HTR-8/SVneo (cell line): ENCODE results near the gene TNFRSF25.
"Not testable (repeated sequence)": the region's sequence is repeated elsewhere in the genome, so short reads cannot be mapped to it uniquely, and the experiment has no call there.

ENCODE experiments used
- DNase-seq: peaks from one replicate; pipeline ENCODE4 v3.0.0; 2011; ENCODE audit warnings: low spot score, mixed read lengths; ENCODE audit not compliant: insufficient read length
- FAIRE-seq: peaks from 2 replicates; lab custom pipeline; 2011; peaks lifted over from hg19 to GRCh38; lab: Jason Lieb, UNC

The TNFRSF25 gene

DNA sequence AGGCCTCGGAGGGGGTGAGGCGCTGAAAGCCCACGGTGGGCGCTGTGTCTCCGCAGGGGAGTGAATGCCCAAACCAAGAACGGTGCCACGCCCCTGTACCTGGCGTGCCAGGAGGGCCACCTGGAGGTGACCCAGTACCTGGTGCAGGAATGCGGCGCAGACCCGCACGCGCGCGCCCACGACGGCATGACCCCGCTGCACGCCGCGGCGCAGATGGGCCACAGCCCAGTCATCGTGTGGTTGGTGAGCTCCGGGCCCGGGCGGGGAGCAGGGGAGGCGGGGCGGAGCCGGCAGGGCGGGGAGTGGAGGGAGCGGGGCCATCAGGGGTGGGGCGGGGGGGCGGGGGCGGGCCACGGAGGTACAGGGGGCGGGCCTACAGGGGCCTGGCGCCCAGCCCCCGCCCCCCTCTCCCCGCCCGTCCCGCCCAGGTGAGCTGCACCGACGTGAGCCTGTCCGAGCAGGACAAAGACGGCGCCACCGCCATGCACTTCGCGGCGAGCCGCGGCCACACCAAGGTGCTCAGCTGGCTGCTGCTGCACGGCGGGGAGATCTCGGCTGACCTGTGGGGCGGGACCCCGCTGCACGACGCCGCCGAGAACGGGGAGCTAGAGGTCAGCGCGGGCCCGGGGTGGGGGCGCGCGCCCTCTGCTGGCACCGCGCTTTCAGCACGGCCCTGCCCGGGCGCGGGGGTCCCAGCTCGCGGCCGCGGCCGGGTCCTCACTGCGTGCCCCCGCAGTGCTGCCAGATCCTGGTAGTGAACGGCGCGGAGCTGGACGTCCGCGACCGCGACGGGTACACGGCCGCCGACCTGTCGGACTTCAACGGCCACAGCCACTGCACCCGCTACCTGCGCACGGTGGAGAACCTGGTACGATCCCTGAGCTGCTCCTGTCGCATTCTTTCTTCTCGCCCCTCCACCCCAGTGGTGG, 25.5 kb downstream of the TNFRSF25 start:
- FAIRE-seq, result peak; percentile 28
- peak; percentile 56 for DNase-seq

DNA sequence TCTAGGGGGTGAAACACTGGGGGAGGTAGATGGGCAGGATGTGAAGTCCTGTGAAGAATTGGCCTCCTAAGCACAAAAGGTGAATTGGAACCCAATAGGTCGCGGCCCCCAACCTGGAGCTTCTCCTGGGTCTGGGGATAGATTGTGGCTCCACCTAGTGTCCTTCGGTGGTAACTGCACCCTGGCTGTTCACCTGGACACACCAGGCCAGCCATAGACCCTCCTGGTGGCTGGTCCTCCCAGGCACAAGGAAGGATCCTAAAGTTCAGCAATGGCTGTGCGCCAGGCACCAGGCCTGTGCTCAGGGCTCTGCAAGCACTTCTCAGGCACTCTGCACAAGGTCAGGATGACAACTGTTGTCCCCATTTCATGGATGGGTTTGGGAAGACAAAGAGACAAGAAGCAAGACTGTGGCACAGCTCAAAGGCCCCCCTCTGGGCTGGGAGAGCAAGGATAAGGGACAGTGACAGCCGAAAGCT, 27.9 kb downstream of the TNFRSF25 start:
- peak; percentile 36 for FAIRE-seq
- peak; percentile 66 for DNase-seq

DNA sequence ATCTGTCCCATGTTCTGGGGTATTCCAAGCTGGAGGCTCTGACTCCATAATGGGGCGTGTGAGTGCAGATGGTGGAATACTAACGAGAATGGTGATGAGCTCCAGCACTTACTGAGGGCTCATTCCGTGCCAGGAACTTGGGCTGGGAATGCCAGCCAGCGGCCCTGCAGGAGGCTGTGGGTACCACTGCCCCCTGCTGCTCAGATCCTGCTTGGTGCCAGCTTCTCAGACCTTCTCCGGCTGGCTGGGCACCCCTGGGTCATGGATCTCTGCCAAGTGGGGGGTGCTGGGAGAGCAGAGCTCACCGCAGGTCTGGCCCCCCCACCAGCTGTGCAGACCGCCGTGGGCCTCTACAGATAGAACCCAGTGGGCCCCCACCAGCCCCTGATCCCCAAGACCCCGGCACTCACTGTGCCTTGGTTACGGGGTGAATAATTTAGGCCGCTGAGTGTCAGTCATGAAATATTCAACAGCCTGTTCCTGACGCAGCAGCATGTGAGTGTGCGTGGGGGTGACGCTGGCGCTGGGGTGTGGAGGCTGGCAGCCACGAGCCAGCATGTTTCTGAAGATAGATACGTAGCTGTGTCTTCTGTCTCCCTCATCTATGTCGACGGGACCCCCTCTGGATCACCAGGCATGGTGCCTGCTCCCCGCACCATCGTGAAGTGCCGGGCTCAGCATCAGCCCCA, 28.8 kb downstream of the TNFRSF25 start:
- DNase-seq, result not testable (repeated sequence)

DNA sequence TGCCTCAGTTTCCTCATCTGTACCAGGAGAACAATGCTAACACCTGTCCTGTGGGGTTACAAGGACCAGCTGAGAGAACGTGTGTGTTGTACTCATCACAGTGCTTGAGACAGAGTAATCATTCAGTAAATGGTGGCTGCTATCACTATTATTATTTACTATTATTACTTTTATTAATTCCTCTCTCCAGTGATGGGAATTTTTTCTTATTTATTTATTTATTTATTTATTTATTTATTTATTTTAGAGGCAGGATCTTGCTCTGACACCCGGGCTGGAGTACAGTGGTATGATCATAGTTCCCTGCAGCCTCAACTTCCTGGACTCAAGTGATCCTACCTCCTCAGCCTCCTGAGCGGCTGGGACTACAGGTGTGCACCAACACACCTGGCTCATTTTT, 29.7 kb downstream of the TNFRSF25 start:
- DNase-seq, FAIRE-seq: not testable (repeated sequence)

More for the DNA sequence above, 28.8 kb downstream of the TNFRSF25 start:
- FAIRE-seq, result not testable (repeated sequence)

DNA sequence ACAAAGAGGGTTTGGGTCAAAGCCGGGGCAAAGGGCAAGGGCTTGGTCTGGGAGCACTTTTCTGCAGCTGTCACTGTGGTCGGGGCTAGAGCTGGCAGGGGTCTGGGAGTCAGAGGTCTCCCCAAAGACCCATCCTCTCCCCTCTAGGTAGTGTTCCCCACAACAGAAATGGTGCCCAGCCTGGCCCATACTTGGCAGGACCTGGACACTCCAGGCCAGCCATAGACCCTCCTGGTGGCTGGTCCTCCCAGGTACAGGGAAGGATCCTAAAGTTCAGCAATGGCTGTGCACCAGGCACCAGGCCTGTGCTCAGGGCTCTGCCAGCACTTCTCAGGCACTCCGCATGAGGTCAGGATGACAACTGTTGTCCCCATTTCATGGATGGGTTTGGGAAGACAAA, 30.4 kb downstream of the TNFRSF25 start:
- FAIRE-seq (no peak), DNase-seq (no peak)

DNA sequence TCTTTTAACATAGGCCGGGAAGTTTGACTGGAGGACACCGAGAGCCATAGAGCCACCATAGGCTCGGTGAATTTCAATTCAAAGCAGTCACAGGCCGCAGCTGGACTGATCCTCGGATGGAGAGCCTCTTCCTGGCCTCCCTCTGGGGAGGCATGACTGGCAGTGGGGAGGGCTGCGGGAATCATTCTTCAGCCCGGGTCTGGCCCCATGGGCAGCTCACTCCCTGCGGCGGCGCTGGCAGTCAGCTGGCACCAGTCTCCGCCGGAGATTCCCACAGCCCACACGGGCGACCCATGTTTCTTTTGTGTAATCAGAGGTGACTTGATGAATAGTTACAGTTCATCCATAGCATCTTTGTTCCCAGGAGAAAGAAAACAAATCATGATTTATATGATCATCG, 30.8 kb downstream of the TNFRSF25 start:
- DNase-seq (no peak), FAIRE-seq (no peak)

DNA sequence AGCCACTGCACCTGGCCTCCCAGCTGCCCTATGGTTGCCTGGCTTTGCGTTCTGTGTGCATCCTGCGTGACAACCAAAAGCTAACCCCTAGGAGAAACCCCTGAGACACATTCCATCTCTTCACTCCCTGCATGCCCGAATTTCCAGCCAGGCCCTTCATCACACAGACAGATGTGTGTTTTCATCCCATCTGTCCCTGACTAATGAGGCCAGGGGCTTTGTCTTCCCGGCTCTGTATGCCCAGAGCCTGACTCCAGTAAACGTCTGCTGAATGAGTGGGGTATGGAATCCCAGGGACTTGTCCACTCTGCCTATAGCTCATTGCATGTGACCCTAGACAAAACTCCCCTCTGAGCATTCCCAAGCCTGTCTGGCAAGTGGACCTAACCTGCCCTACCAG, 31.8 kb downstream of the TNFRSF25 start:
- DNase-seq, result no peak
- no peak for FAIRE-seq

DNA sequence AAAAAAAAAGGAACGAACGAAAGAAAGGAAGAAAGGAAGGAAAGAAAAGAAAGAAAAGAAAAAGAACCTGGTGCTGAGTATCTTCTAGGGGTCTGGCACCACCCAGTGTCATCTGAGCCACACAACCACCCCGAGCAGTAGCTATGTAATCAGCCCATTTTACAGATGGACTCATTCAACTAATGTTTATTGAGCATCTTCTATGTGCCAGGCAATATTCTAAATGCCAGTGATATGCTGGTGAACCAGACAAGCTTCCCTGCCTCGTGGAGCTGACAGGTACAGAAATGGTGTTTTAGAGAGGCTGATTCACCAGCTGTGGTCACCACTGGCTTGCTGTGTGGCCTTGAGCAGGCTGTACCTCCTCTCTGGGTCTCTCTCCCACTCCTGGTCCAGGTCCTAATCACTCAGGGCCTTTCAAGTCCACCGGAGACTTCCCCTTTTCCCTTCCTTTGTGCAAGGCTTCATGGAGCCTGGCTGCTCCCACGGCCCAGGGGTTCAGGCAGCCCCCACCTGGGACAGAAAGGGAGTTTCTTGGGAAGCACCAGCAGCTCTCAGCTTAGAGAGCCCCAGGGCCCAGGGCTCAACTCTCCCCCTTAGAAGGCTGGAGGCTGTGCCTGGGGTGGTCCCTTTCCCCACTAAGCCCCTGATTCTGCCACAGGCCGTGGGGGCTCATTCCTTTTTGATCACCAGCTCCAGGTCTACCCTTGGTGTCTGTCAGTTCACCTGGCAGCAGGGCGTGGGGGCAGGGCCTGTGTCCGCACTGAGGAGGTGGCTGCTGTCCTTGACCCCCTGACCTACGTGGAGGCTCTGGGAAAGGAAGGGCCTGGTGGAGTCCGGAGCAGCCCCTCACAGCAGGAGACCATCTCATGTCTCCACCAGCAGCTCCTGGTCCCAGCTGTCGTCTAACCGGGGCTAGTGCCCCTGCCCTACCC, 34.1 kb downstream of the TNFRSF25 start:
- peak; percentile 26 for FAIRE-seq
- not testable (repeated sequence) for DNase-seq

DNA sequence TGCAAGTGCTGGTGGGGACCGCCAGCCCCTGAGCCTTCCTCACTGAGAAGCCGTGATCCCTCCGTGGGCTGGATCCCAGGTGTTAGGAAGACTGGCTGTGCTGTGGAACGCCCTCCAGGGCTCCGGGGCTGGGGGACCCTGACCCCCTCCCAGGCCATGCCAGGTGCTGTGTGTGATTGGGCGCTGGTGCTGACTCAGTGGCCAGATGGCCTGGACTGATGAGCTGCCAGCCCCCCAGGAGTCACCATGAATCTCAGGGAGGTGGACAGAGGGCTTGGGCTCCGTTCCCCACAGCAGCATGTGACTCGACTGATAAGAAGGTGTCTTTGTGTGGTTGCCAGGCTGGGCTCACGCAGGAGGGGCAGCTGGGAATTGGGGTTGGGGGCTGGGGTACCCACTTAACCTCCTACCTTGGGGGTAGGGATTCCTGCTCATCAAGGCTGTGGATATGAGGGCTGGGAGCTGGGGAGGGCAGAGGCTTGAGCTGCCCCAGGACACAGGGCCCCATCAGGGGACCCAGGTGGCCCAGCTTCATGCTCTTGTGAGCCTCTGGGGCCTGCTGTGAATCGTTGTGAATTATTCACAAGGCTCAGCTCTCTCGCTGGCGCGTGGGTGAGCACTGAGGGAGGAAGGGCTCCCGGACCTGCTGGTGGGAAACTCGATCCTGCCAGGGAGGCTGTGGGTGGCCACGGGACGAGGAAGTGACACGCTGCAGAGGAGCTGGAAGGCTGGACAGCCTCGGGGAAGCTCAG, 36.1 kb downstream of the TNFRSF25 start:
- peak; percentile 80 for FAIRE-seq
- not testable (repeated sequence) for DNase-seq

DNA sequence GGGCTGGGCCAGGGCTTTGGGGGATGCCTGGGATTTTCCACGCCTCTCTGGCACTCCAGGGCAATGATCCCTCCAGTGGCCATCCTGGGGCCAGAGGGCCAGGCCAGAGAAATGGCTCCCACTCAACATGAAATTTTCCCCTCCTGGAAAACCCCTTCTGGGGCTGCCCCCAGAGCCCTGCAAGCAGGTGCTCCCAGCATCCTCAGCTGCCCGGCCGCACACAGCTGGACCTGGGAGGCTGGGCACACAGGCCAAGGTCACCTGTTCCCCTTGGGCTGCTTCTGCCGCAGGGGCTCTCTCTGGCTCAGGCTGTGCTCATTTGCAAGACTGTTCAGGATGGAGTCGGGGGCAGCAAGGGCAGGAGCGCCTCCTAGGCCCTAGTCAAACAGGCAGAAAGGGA, 37.5 kb downstream of the TNFRSF25 start:
- DNase-seq, result not testable (repeated sequence)
- FAIRE-seq, result peak; percentile 74

DNA sequence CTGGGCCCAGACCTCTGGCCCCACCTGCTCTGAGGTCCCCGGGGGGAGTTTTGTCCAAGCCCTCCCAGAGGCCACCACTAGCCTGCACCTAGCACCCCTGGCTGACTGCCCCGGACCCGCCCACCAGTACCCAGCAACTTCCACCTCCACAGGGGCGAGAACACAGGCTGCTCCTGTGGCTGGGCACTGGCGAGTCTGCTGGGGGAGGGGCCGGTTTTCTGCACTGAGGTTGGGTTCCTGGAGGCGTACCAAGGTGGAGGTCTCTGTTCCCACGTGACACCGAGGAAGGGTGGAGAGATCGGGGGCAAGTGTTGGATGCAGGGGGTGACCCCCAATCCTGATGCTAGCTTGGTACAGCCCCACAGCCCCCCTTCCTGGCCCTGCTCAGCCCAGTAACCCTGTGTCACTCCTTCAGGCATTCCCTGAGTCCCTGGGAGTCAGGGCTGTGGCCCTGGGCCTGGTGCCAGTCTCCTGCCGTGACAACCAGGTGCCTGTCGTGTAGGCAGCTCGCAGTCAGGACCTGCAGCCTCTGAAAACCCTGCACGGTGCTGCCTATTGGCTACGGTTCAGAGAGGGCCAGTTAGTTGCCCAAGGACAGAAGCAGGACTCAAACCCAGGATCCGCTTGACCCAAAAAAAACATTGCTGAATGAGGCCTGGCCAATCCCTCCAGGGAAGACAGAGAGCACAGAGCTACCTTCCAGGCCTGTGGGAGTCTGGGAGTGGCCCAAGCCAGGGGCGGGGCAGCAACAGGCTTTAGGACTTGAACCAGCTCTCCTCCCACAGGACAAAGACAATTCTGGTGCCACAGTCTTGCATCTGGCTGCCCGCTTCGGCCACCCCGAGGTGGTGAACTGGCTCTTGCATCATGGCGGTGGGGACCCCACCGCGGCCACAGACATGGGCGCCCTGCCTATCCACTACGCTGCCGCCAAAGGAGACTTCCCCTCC, 38.3 kb downstream of the TNFRSF25 start:
- FAIRE-seq, result no peak
- DNase-seq, result no peak

DNA sequence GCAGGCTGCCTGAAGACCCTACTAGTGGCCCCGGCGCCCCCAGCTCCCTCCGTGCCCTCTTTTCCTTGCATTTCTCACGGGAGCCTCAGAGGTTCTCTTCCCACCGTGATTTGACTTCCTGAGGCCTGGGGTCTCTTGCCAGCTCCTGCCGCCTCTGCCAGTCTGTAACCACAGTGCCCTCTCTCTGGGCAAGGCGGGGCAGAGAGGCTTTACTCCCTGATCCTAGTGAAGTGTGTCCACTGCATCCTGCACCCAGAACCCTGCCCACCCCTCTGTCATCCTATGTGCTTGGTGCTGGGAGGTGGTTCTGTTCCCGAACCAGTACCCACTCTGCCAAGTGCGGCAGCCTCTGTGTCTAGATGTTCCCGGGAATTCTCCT, 39.0 kb downstream of the TNFRSF25 start:
- DNase-seq (no peak), FAIRE-seq (no peak)

DNA sequence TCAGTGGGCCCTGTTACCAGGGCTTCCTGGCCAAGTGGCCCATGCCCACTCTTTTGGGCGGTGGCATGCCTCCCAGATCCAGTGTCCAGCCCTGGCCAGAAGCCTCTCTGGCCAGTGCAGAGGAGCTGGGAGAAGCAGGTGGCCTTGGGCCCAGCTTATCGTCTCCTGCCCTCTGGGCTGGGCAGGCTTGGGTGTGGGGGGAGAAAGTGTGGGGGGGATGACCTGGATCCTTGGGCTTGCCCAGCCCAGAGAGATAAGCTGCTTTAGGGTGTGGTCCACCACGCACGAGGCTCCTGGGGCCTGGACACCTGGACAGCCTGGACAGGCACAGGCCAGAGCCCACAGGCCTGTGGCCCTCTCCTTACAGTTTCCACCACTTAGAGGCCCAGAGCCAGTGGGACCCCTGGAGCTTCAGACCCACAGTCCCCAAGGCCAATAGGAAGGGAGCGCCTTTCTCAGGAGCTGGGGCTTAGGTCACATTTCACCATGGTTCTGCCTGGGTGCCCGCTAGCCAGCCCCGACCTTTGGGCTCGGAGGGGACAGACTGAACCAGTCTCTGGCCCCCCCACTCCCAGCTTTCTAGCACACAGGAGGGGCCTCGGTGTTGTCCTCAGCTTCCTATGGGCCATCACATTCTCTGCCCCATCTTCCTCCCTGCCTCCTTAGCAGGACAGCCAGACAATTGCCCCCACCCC, 39.5 kb downstream of the TNFRSF25 start:
- no peak for FAIRE-seq
- no peak for DNase-seq

DNA sequence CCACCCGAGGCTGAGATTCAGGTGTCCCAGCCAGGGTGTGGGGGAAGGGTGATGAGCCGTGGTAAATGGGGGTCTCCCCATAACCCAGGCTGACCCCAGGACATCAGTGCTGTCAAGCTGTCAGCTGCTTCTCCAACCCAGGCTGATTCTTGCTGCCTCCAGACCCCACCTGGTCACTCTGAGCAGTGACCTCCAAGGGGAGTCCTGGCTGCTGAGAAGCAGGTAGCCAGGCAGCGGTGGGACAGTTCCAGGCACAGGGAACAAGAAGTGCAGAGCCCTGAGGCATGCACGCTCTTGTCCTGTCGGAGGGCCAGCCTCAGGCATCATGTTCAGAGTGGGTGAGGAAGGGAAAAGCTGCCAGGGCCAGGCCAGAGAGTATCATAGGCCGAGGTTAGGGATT, 40.3 kb downstream of the TNFRSF25 start:
- FAIRE-seq (no peak), DNase-seq (no peak)

DNA sequence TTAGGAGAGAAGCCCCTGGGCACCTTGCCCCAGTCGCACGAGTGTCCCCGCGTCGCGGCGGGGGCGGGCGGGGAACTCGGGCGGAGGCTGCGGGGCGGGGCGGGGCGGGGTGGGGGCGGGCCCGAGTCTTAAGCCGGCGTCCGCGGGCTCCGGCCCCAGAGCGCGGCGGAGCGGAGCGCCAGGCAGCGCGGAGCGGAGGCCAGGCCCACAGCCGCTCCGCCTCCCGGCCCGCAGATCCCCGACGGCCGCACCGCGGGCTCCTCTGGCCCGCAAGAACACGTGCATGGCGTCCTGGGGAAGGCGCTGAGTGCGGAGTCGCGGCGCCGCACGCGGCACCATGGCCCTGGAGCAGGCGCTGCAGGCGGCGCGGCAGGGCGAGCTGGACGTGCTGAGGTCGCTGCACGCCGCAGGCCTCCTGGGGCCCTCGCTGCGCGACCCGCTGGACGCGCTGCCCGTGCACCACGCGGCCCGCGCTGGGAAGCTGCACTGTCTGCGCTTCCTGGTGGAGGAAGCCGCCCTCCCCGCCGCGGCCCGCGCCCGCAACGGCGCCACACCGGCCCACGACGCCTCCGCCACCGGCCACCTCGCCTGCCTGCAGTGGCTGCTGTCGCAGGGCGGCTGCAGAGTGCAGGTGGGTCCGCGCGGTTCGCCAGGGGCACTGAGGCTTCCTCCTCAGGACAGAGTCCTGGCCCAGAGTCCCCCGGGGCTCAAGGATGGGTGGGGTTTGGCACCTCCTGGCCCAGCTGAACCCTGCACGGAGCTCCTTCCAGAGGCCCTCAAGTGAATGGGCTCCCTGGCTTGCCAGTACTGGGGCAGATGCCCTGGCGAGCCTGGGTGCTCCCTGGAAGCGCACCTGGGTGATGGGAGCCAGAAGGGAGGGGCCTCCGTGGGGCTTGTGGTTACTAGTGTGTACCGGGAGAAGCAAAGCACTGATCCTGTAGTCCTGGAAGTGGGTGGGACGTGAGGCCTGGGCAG, 41.1 kb downstream of the TNFRSF25 start, which contains the start of gene ESPN:
Gene ESPN, plus strand, starts transcription at position 158 of the 975 bp plus-strand sequence. Its CDS starts 180 bp downstream, at position 338.
- FAIRE-seq, result no peak
- DNase-seq, result no peak

DNA sequence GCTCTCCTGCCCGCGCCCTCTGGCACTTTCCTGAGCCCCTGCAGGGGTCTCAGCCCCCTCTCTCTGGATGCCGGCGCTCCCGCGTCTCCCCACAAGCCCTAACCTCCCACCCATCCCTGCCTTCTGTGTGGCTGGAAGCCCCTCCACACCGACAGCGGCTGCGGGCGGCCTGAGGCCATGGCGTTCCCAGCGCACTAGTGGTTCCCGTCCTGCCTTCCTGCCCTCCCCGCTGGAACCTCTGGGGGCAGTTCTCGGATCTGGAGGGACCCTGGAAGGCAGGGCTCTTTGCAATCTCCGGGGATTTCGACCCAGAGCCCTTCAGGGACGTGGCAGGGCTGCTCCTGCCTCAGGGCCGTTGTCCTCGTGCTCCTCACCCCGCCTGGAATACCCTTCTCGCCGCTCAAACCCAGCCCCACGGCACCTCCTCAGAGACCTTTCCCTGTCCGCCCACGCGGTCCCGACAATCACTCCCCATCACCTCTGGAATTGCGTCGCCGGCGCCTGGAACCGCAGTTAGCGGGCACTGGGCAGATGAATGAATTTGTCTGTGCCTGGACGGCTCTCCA, 41.9 kb downstream of the TNFRSF25 start:
- FAIRE-seq, result no peak
- DNase-seq, result no peak
